Prostate gland (tissue), 2 donors: ENCODE measurements around the gene SULF2. TPM values are rescaled to one million over a fixed set of nuclear protein-coding genes. Genes with fewer than 3 reads are reported as not detected.

Source experiments
- DNase-seq: peaks from one replicate; pipeline ENCODE4 v3.0.0-alpha.2; 2019; ENCODE audit warnings: low spot score
- H3K27ac ChIP-seq, 2 donors: fragments of 200-600 bp; sonication (generic); 2 replicates each; pipeline ENCODE4 v1.5.1; 2017 to 2019
- H3K27me3 ChIP-seq: fragments of 200-600 bp; sonication (generic); replicated peaks from 2 replicates; pipeline ENCODE4 v1.5.1; 2019; ENCODE audit not compliant: insufficient read depth
- H3K36me3 ChIP-seq, 2 donors: fragments of 200-600 bp; sonication (generic); 1 replicate in 1 of 2; 2 replicates in 1 of 2; pipeline versions ENCODE4 v1.5.1 to v1.8.1; 2017 to 2019
- H3K4me1 ChIP-seq: fragments of 200-600 bp; sonication (generic); replicated peaks from 2 replicates; pipeline ENCODE4 v1.5.1; 2019
- H3K4me3 ChIP-seq, 2 donors: fragments of 200-600 bp; sonication (generic); 2 replicates each; pipeline ENCODE4 v1.5.1; 2017 to 2019
- H3K9me3 ChIP-seq: fragments of 200-600 bp; sonication (generic); 2 replicates; pipeline ENCODE4 v1.5.1; 2017
- POLR2A ChIP-seq: fragments of 450-650 bp; IDR thresholded peaks from one replicate; pipeline ENCODE4 v1.6.1; 2016; ENCODE audit warnings: antibody characterized with exemption, mild to moderate bottlenecking
- POLR2AphosphoS5 ChIP-seq: sonication (generic); formaldehyde crosslinking; IDR thresholded peaks from one replicate; pipeline ENCODE4 v1.6.1; 2017; ENCODE audit warnings: antibody characterized with exemption
- WGBS: methylation state at CpG from one replicate; pipeline ENCODE4 v1.1.5; 2018; 5-methylcytosine and 5-hydroxymethylcytosine counted together
- intact Hi-C: fragments of 100-400 bp; cut with DNase I; formaldehyde crosslinking; loops from one replicate; pipeline ENCODE4 v1.14.2; 2022
- total RNA-seq, 2 donors: library from RNA; depleted of rRNA; stranded (reverse); fragments of >200 nt; gene quantifications; one replicate each; pipeline ENCODE4 v1.1.0, GENCODE V29; 2016
- TF ChIP-seq, protein P1 (sequence below), 4 experiments: fragments of 200-600 bp in 2 of 4; fragments of 450-650 bp in 2 of 4; sonication (generic) in 2 of 4; IDR thresholded peaks; 1 replicate in 3 of 4; 2 replicates in 1 of 4; pipeline ENCODE4 v1.5.1; 2016 to 2019; ENCODE audit warnings: antibody characterized with exemption in 4 of 4, mild to moderate bottlenecking in 2 of 4, moderate library complexity in 2 of 4

Gene SULF2
- total RNA-seq, 2 donors from 2014 or later: 43.6 to 82.0 TPM

DNA sequence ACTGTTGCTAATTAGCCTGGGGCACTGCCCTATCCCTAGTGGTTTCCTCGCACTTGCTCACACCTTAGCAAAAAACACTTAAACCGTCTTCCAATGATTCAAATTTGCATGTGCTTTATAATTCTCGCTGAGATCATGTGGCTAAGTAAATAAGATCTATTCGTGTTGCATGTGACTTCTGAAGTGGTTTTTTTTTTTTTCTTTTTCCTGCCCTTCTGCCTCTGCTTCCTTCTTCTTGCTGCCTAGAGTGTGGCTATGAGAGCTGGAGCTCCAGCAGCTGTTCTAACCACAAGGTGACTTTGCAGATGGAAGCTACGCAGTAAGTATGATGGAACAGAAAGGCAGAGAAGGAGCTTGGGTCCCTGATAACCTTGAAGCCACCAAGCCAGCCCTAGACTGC, 36.5 kb downstream of the SULF2 start:
- Histone ChIP-seq H3K4me3 (no peak overlapping the region), H3K9me3 (no peaks in the 10 kb centered on the region), H3K27ac (no peak overlapping the region), H3K27me3 (no peaks in the 10 kb centered on the region), H3K4me1 (no peaks in the 10 kb centered on the region), H3K36me3 (no peaks in the 10 kb centered on the region)
- TF ChIP-seq, protein P1, sequence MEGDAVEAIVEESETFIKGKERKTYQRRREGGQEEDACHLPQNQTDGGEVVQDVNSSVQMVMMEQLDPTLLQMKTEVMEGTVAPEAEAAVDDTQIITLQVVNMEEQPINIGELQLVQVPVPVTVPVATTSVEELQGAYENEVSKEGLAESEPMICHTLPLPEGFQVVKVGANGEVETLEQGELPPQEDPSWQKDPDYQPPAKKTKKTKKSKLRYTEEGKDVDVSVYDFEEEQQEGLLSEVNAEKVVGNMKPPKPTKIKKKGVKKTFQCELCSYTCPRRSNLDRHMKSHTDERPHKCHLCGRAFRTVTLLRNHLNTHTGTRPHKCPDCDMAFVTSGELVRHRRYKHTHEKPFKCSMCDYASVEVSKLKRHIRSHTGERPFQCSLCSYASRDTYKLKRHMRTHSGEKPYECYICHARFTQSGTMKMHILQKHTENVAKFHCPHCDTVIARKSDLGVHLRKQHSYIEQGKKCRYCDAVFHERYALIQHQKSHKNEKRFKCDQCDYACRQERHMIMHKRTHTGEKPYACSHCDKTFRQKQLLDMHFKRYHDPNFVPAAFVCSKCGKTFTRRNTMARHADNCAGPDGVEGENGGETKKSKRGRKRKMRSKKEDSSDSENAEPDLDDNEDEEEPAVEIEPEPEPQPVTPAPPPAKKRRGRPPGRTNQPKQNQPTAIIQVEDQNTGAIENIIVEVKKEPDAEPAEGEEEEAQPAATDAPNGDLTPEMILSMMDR (IDR thresholded peaks at IDR 0.05): no peak
- TF ChIP-seq POLR2AphosphoS5 (no peak), POLR2A (no peak)
- intact Hi-C loops: no loop called here
- 65% methylated on average over 5 of the region's 5 CpGs for WGBS
- DNase-seq: no peak

DNA sequence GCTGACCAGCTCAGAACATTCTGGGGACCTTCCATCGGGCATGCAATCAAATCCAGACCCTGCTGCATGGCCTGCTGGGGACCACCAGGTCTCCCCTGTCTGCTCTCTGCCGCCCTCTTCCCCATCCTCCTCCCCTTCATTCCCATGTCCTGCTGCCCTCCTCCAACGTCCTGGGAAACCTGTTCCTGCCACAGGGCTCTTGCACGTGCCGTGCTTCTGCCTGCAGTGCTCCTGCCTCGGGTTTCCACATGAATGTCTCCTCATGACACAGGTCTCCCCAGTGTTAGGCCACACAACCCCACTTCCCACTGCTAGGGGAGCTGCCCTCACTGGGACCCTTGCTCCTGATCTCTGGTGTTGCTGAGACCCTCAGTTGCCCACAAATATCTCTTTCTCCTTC, 37.2 kb downstream of the SULF2 start:
- Histone ChIP-seq H3K4me3 (no peak overlapping the region), H3K4me1 (no peaks in the 10 kb centered on the region), H3K27me3 (no peaks in the 10 kb centered on the region), H3K27ac (no peak overlapping the region), H3K9me3 (no peaks in the 10 kb centered on the region), H3K36me3 (no peaks in the 10 kb centered on the region)
- intact Hi-C loops: no loop called here
- no peak for DNase-seq
- WGBS: 94% methylated on average over 6 of the region's 6 CpGs
- no peak for TF ChIP-seq POLR2A
- TF ChIP-seq, protein P1 (IDR thresholded peaks at IDR 0.05): no peak

GRCh38 chr20:47747669-47748031, 37.6 kb downstream of the SULF2 start:
- Histone ChIP-seq H3K27me3 (no peaks in the 10 kb centered on the region), H3K36me3 (no peaks in the 10 kb centered on the region), H3K4me1 (no peaks in the 10 kb centered on the region), H3K4me3 (no peak overlapping the region), H3K9me3 (no peaks in the 10 kb centered on the region), H3K27ac (no peak overlapping the region)
- no peak for DNase-seq
- TF ChIP-seq, protein P1 (IDR thresholded peaks at IDR 0.05): no peak
- TF ChIP-seq POLR2AphosphoS5 (no peak), POLR2A (no peak)
- WGBS: 93% methylated on average over 10 of the region's 10 CpGs
- intact Hi-C loops: no loop called here

GRCh38 chr20:47744803-47745202, 40.5 kb downstream of the SULF2 start:
- WGBS: 95% methylated on average over 4 of the region's 4 CpGs
- Histone ChIP-seq H3K27ac (no peak overlapping the region), H3K4me1 (no peaks in the 10 kb centered on the region), H3K27me3 (no peaks in the 10 kb centered on the region), H3K9me3 (no peaks in the 10 kb centered on the region), H3K4me3 (no peak overlapping the region), H3K36me3 (no peaks in the 10 kb centered on the region)
- no peak for DNase-seq
- intact Hi-C loops: no loop called here
- TF ChIP-seq POLR2A: no peak
- TF ChIP-seq POLR2AphosphoS5: no peak

GRCh38 chr20:47743671-47744070, 41.6 kb downstream of the SULF2 start:
- no peak for TF ChIP-seq POLR2A
- TF ChIP-seq, protein P1 (IDR thresholded peaks at IDR 0.05): no peak
- TF ChIP-seq POLR2AphosphoS5: no peak
- 93% methylated on average over 7 of the region's 7 CpGs for WGBS
- no peaks in the 10 kb centered on the region for H3K36me3 ChIP-seq
- H3K27ac ChIP-seq: no peak overlapping the region
- no peaks in the 10 kb centered on the region for H3K9me3 ChIP-seq
- H3K4me1 ChIP-seq: no peaks in the 10 kb centered on the region
- DNase-seq: no peak
- intact Hi-C loops: no loop called here
- no peaks in the 10 kb centered on the region for H3K27me3 ChIP-seq
- H3K4me3 ChIP-seq: no peak overlapping the region
